ENCODE data around the gene SLC22A23. TPM values are rescaled to one million over a fixed set of nuclear protein-coding genes. Genes with fewer than 3 reads are reported as not detected.

SLC22A23 gene
- polyA plus RNA-seq, 4 donors = 9.8 to 12.4 (median 11.4) TPM

GRCh38 chr6:3480009-3480408 lies 23.2 kb upstream of the SLC22A23 start:
- DNase-seq (ENCODE audit: low read depth in 4 of 4, low spot score in 3 of 4) = no peak

GRCh38 chr6:3473773-3474172 lies 16.9 kb upstream of the SLC22A23 start:
- no peak for DNase-seq (ENCODE audit: low read depth in 4 of 4, low spot score in 3 of 4)

- DNase-seq (ENCODE audit: low read depth in 4 of 4, low spot score in 3 of 4) = no peak
These were observed 14.9 kb upstream of the SLC22A23 start for GRCh38 chr6:3471711-3472110.

- no peak for DNase-seq (ENCODE audit: low read depth in 4 of 4, low spot score in 3 of 4)
These were observed 14.4 kb upstream of the SLC22A23 start for GRCh38 chr6:3471286-3471685.

GRCh38 chr6:3468585-3468984 lies 11.7 kb upstream of the SLC22A23 start:
- DNase-seq (ENCODE audit: low read depth in 4 of 4, low spot score in 3 of 4) = no peak

GRCh38 chr6:3467996-3468395 lies 11.1 kb upstream of the SLC22A23 start:
- no peak for DNase-seq (ENCODE audit: low read depth in 4 of 4, low spot score in 3 of 4)

- no peak for DNase-seq (ENCODE audit: low read depth in 4 of 4, low spot score in 3 of 4)
These were observed 9.8 kb upstream of the SLC22A23 start for GRCh38 chr6:3466488-3467219.

- no peak for DNase-seq (ENCODE audit: low read depth in 4 of 4, low spot score in 3 of 4)
These were observed 3.4 kb upstream of the SLC22A23 start for GRCh38 chr6:3460253-3460652.

GRCh38 chr6:3458706-3459421 lies 2.0 kb upstream of the SLC22A23 start:
- no peak for DNase-seq (ENCODE audit: low read depth in 4 of 4, low spot score in 3 of 4)

- DNase-seq (ENCODE audit: low read depth in 4 of 4, low spot score in 3 of 4) = peak in 2 of 4 donors; percentile 18 to 24
These were observed 1.1 kb upstream of the SLC22A23 start for GRCh38 chr6:3457710-3458602.

- DNase-seq (ENCODE audit: low read depth in 4 of 4, low spot score in 3 of 4) = no peak
These were observed 404 bp downstream of the SLC22A23 start for GRCh38 chr6:3456395-3456897.

GRCh38 chr6:3455569-3456394 lies 1.1 kb downstream of the SLC22A23 start:
- peak in 1 of 4 donors; percentile 16 for DNase-seq (ENCODE audit: low read depth in 4 of 4, low spot score in 3 of 4)

GRCh38 chr6:3455147-3455568 lies 1.7 kb downstream of the SLC22A23 start:
- DNase-seq (ENCODE audit: low read depth in 4 of 4, low spot score in 3 of 4) = peak in 1 of 4 donors; percentile 23

- no peak for DNase-seq (ENCODE audit: low read depth in 4 of 4, low spot score in 3 of 4)
These were observed 2.4 kb downstream of the SLC22A23 start for GRCh38 chr6:3454273-3455010.

GRCh38 chr6:3453413-3454272 lies 3.2 kb downstream of the SLC22A23 start:
- DNase-seq (ENCODE audit: low read depth in 4 of 4, low spot score in 3 of 4) = no peak

- DNase-seq (ENCODE audit: low read depth in 4 of 4, low spot score in 3 of 4) = no peak
These were observed 5.4 kb downstream of the SLC22A23 start for GRCh38 chr6:3451498-3451897.

GRCh38 chr6:3450888-3451287 lies 6.0 kb downstream of the SLC22A23 start:
- DNase-seq (ENCODE audit: low read depth in 4 of 4, low spot score in 3 of 4) = no peak

GRCh38 chr6:3449750-3450305 lies 7.0 kb downstream of the SLC22A23 start:
- no peak for DNase-seq (ENCODE audit: low read depth in 4 of 4, low spot score in 3 of 4)
